HG02759 (cell line): ENCODE results near the gene RBFOX2.

Experiments used
- ATAC-seq: cut with Tn5 transposase; IDR thresholded peaks from one replicate; pipeline ENCODE4 v1.9.1; 2021; ENCODE audit warnings: mild to moderate bottlenecking, moderate library complexity; ENCODE audit not compliant: unreplicated experiment

Gene RBFOX2

GRCh38 chr22:35947794-35948425, 80.7 kb downstream of the RBFOX2 start:
- no peak for ATAC-seq

GRCh38 chr22:35944458-35944857, 84.2 kb downstream of the RBFOX2 start:
- no peak for ATAC-seq

- ATAC-seq, result no peak
Measured at GRCh38 chr22:35940166-35940565, 88.5 kb downstream of the RBFOX2 start.

- ATAC-seq, result no peak
Measured at GRCh38 chr22:35938226-35938625, 90.4 kb downstream of the RBFOX2 start.

DNA sequence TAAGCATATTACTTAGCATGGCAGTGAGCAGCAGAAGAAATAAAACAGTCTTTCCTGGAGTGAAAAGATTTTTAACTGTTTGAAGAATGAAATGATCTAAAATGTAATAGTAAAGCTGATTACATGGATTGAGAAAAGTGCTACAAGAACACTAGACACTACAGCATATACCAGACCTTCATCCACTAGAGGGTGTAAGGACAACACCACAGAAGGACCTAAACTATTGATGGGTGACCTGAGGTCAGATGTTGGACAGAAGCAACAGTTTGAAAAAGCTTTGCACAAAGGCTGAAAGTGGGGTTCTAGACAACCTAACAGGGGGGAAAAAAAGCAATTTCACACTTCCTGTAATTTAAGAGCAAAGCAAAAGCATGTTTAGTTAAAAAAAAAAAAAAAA, 97.7 kb downstream of the RBFOX2 start:
- no peak for ATAC-seq

DNA sequence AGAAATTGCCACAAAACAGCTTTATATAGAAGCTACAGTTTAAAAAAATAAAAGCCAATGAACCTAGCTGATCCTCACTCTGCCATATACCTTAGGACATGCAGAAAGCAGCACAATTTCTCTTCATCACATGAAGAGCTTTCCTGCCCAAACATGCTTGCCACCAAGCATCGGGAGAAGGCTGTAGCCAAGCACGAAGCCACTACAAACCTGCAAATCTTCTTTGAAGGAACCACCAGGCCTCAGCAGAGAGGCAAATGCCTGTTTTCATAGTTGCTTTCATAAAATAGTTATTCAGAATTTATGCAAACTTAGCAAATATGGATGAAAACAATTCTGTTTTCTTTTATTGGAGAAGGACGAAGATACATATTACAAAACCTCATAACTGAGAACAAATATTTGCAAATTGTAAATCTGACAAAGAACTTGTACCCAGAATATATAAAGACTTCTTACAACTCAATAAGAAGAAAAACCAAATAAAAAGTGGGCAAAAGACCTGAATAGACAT, 100.3 kb downstream of the RBFOX2 start:
- ATAC-seq, result no peak

DNA sequence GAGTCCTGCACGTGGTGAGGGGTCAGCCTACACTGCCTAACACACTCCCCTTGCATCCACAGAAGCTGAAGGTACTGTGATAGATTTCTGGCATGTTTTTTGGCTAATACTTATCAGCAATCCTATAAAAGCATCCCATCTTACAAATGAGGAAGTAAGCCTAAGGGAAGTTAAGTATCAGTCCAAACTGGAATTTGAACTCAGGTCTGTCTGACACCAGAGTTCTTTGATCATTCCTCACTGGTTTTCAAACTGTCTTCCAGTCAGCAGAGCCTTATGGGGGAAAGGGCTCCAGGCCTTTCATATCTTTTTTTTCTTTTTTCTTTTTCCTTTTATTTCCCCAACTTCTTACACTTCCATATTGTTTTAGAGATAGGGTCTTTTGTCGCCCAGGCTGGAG, 105.6 kb downstream of the RBFOX2 start:
- no peak for ATAC-seq

DNA sequence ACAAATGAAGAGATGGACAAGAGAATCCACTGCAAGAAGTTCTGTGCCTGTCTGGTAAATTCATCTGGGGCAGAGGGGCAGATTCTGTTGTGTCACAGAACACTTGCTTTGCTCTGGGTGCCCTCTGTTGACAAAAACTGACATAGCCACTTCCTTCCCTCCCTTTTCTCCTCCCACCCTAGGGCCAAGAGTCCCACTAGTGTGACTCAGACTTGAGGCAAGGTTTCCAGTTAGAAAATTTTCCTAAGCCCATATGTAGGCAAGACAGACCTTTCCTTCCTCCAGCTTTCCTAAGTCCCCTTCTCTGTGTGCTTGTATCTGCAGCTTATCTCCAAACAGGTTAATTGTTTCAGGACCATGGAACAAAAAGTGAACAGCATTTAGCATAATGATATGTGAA, 106.8 kb downstream of the RBFOX2 start:
- no peak for ATAC-seq

- no peak for ATAC-seq
Measured at GRCh38 chr22:35921044-35921443, 107.6 kb downstream of the RBFOX2 start.

- ATAC-seq, result no peak
Measured at GRCh38 chr22:35919002-35919542, 109.6 kb downstream of the RBFOX2 start.

DNA sequence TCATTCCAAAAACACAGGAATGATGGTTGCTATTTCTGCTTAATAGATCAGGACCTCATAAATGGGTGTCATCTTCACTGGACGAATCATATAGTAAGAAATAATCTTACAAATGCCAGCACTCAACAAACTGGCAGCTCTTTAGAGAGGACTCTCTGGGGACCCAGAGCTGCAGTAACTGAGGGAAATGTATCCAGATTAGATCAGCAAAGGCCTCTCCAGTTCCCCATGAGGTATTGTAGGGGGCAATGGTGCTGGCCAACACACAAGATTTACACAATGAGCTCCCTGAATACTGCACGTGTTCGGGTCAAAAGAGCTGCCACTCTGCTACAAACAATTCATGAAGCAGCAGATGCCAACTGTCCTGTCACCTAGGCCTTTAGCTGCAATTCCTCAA, 110.2 kb downstream of the RBFOX2 start:
- ATAC-seq, result no peak

DNA sequence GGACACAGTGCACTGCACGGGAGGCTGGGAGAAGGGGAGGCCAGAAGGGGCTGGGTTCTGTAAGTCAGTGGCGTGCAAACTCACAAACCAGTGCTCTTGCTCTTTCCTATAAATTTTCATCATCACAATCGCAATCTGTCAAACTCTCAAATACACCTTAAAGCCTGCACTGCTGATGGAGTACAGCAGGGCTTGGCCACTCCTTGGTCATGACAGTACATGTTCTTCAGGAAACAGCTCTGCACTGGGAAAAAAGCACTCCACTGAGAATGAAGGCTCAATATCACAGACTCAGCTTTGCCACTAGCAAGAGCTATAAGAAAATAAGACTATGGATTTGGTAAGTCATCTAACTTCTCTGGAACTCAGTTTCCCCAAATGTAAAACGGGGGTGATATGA, 111.0 kb downstream of the RBFOX2 start:
- no peak for ATAC-seq

DNA sequence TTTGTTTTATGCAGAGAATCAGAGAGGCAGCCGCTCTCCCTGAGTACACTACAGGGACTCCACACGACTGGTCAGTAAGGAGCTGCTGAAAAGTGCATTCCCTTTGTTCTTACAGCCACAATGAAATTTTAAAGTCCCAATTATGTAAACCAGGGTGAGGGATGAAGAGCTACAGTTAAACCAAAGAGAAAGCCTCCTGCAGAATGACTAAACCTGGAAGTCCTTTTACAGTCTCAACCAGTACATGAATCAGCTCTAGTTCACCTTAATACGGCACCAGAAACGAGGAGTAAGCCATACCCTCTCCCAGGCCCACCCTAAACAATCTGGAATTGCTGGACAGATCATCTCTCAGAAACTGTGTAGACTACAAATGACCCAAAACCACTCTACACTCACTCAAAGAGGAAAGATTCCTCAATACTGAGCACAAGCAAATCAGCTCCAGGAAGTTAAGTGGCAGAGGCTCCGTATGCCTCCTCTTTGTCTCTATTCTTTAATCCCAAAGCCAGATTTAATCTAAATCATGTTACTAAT, 113.1 kb downstream of the RBFOX2 start:
- no peak for ATAC-seq

DNA sequence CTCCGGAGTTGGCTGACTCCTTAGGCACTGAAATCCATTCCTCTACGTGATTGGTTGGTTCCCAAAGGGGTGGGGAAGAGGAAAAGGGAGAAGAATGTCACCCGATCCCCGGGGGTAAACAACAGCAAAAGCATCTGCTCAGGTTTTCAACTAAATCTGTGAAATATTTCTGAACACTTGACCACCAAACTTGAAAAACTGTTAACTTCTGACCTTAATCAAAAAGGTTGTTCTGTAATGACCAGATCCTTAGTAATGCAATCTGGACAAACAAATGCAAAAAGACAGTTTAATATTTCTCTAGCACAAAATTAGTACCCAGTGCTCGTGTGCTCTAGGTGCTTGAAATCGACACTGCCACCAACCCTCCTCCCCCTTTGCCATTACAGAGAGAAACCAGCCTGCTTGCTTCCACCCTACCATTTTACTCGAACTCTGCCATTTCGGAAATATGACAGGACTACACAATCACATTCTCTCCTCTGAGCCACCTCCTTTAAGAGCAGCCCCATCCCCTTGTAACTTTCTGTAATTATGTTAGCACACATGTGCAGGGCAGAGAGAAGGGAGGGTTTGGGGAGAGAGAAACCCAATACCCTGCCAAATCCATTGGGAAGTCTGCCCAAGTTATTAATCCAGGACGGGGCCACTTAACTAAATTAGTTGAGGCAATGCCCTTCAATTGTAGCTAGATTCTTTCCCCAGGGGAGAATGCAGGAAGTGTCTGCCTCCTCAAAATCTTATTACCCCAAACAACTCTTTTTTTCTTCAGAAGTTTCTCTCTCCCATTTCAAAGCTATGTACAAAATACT, 113.8 kb downstream of the RBFOX2 start:
- no peak for ATAC-seq

GRCh38 chr22:35914357-35914664, 114.3 kb downstream of the RBFOX2 start:
- ATAC-seq, result no peak

DNA sequence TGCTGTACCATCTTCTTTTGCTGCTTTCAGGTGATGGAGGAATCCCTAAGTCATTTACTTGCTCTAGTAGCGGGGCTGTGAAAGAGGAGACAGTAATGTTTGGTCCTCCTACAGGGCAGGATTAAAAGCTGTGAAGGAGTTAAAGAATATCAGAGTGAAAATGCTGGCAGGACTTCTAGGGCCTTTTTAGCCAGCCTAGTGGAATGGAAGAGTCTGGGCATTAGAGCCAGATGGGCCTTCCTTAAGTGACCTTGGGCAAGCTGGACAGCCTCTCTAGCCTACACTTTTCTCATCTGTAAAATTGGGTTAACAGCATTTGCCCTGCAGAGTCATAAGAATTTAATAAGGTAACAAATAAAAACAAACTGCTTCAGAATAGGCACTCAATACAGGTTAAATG, 114.7 kb downstream of the RBFOX2 start:
- ATAC-seq, result no peak

- no peak for ATAC-seq
Measured at GRCh38 chr22:35912658-35913057, 116.0 kb downstream of the RBFOX2 start.

GRCh38 chr22:35911877-35912276, 116.7 kb downstream of the RBFOX2 start:
- ATAC-seq, result no peak

GRCh38 chr22:35910926-35911325, 117.7 kb downstream of the RBFOX2 start:
- no peak for ATAC-seq

DNA sequence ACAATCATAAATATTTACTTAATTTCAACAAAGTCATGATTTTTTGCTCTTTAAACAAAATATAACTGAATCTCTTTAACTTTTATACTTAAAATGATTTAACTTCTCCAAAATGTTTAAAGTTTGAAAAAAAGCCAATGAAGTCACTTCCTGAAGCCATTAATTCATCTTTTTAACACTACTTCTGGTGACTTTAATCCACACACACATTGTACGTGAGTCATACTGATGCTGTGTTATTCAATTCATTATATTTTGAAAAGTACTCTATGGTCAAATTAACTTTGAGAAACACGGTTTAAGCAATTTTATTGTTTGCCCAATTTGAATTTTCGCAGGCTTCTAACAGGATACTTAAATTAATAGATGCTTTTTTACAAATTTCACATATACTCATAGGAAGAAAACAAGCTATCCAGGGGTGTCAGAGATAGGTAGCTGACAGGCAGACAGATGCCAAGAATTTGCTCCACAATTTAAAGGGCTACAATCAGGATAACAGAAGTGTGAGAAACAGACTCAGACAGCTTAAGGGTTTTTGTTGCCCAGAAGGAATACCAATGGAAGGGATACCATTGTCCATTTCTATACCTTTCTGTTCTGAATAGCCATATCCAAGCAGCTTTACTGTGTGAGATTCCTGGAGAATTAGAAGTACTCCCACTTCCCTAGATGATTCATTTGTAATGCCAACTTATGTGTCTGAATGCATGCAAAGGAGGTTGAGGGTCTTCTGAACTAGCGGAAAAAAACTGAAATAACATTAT, 118.4 kb downstream of the RBFOX2 start:
- no peak for ATAC-seq

GRCh38 chr22:35905894-35906293, 122.7 kb downstream of the RBFOX2 start:
- ATAC-seq, result no peak
